AG04450 (cell line): ENCODE data around the gene GPR4. TPM values are rescaled to one million over a fixed set of nuclear protein-coding genes. Genes with fewer than 3 reads are reported as not detected.
A peak's percentile ranks its signal among the peaks of the same experiment; 100 is the strongest.

ENCODE experiments used
- CTCF ChIA-PET: fragments of 300-600, 350-600 bp; formaldehyde crosslinking; extraction: SDS; loops from one replicate; lab custom pipeline; 2022; ENCODE audit warnings: antibody characterized with exemption, inconsistent platforms; lab: Charles Lee
- POLR2A ChIA-PET: fragments of 350-600 bp; formaldehyde crosslinking; extraction: SDS; loops from one replicate; lab custom pipeline; 2021; ENCODE audit warnings: antibody characterized with exemption, inconsistent platforms; lab: Yijun Ruan, JAX
- DNase-seq: peaks from one replicate; pipeline ENCODE4 v3.0.0-alpha.2; 2011; ENCODE audit warnings: low read depth, low spot score
- H3K27ac ChIP-seq: one replicate; pipeline ENCODE4 v1.5.1; 2012; ENCODE audit warnings: low read depth, low read length, control low read depth
- H3K27me3 ChIP-seq: one replicate; pipeline ENCODE4 v1.6.0; 2012; ENCODE audit warnings: low read length; ENCODE audit not compliant: control insufficient read depth, insufficient read depth
- H3K4me3 ChIP-seq: 2 replicates; pipeline ENCODE4 v1.5.1; 2011; ENCODE audit warnings: mild to moderate bottlenecking, low read depth, low read length, control low read depth
- H3K9me3 ChIP-seq: 2 replicates; pipeline ENCODE4 v1.5.1; 2012; ENCODE audit warnings: low read length; ENCODE audit not compliant: control insufficient read depth, insufficient read depth
- polyA plus RNA-seq: library from polyadenylated mRNA; depleted of rRNA; stranded (reverse); fragments of >200 nt; gene quantifications from 2 replicates; pipeline ENCODE4 v1.2.3, GENCODE V29; 2011
- TF ChIP-seq, protein P1 (sequence below): IDR thresholded peaks from 2 replicates; pipeline ENCODE4 v1.5.1; 2011; ENCODE audit warnings: low read depth, low read length, control low read depth, inconsistent platforms

The GPR4 gene
- polyA plus RNA-seq, 1 experiment: not detected

DNA sequence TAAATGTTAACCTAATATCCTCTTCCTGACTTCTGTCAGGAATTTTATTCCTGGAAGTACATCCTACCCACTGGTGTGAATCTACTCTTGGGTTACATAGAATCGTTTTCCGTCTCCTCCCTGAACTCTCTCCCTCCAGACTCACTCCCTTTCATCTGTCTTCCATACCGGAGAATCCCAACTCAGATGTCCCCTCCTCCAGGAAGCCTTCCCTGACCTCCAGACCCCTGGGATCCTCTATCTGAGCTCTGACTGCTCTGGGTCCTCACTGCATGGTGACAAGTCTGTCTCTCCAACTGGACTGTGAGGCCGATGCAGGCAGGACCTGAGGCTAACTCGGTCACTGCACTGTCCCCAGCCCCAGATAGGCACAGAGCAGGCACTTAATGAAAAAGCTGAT lies 42.0 kb downstream of the GPR4 start:
- ChIA-PET CTCF (interaction anchor here (1.8 kb wide), 1 partner anchor 82 kb away, joined by 4 read pairs; no protein-coding TSS in a partner anchor), POLR2A (no interaction called here)

DNA sequence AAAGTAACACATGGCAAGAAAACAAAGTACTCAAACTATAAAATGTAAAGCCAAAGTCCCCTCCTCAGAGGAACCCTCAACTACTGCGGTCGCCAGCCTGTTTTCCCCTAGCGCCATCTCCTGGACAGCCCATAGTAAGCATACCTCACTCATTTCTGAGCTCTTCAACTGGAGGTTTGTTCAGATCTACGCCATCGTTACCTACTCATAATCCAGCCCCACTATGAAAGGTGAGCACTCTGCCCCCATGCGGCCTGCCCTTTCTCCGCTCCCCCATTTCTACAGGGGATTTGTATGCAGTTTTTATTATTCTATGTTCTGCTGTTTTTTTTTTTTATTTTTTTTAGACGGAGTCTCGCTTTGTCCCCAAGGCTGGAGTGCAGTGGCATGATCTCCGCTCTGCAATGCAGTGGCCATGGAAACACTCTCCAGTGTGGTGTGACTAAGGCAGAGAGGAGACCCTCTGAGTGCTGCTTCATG lies 43.6 kb downstream of the GPR4 start:
- CTCF ChIA-PET: interaction anchor here (0.5 to 1.8 kb wide), 14 partner anchors 9 to 996 kb away, joined by 3 to 15 read pairs (median 4); no protein-coding TSS in a partner anchor
- H3K9me3 ChIP-seq: no peaks in the 10 kb centered on the region
- H3K27me3 ChIP-seq: no peaks in the 10 kb centered on the region
- POLR2A ChIA-PET: no interaction called here
- TF ChIP-seq, protein P1, sequence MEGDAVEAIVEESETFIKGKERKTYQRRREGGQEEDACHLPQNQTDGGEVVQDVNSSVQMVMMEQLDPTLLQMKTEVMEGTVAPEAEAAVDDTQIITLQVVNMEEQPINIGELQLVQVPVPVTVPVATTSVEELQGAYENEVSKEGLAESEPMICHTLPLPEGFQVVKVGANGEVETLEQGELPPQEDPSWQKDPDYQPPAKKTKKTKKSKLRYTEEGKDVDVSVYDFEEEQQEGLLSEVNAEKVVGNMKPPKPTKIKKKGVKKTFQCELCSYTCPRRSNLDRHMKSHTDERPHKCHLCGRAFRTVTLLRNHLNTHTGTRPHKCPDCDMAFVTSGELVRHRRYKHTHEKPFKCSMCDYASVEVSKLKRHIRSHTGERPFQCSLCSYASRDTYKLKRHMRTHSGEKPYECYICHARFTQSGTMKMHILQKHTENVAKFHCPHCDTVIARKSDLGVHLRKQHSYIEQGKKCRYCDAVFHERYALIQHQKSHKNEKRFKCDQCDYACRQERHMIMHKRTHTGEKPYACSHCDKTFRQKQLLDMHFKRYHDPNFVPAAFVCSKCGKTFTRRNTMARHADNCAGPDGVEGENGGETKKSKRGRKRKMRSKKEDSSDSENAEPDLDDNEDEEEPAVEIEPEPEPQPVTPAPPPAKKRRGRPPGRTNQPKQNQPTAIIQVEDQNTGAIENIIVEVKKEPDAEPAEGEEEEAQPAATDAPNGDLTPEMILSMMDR: peak; percentile 65
- H3K4me3 ChIP-seq: no peak overlapping the region
- no peak overlapping the region for H3K27ac ChIP-seq
- DNase-seq: no peak

More for the DNA sequence above, 42.0 kb downstream of the GPR4 start:
- Histone ChIP-seq H3K27me3 (no peaks in the 10 kb centered on the region), H3K4me3 (no peak overlapping the region), H3K27ac (no peak overlapping the region), H3K9me3 (no peaks in the 10 kb centered on the region)
- TF ChIP-seq, protein P1: no peak
- no peak for DNase-seq

DNA sequence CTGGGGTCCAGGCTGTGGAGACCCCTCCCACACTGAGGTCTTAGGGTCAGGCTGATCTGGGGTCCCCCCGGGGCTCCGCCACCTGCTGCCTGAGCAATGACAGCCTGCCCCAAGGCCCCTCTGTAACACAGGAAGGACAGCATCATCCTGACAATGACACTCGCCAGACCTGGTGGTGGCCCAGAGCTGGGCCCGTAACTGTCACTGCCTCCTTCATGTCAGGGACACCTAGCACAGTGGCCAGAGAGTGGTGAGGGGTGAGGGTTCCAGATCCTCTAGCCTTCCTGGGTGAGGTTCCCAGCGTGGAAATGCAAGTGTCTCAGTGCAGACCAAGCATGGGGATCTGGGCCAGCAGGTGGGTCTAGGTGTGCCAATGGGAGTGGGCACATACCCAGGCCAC lies 45.2 kb downstream of the GPR4 start:
- POLR2A ChIA-PET: no interaction called here
- no peak overlapping the region for H3K27ac ChIP-seq
- no peaks in the 10 kb centered on the region for H3K9me3 ChIP-seq
- TF ChIP-seq, protein P1: no peak
- no peak for DNase-seq
- CTCF ChIA-PET: no interaction called here
- no peak overlapping the region for H3K4me3 ChIP-seq
- H3K27me3 ChIP-seq: no peaks in the 10 kb centered on the region

DNA sequence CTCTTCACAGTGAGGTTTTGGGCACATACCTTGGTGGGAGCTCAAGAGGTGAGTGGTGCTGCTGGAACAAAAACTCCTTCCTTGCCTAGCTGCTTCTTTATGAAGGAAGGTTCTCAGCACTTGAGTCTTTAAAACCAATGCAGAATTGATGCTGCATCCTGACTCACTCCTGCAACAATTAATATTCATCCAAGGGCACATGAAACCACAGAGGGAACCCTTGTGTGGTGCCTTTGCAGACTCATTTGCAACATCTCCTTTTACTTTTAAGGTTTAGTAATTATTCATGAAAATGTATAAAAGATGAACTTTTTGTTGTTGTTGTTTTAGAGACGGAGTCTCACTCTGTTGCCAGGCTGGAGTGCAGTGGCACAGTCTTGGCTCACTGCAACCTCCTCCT lies 47.5 kb downstream of the GPR4 start:
- H3K27me3 ChIP-seq: no peaks in the 10 kb centered on the region
- no peak for DNase-seq
- CTCF ChIA-PET: no interaction called here
- no peak overlapping the region for H3K27ac ChIP-seq
- TF ChIP-seq, protein P1: no peak
- H3K4me3 ChIP-seq: no peak overlapping the region
- POLR2A ChIA-PET: no interaction called here
- no peaks in the 10 kb centered on the region for H3K9me3 ChIP-seq

DNA sequence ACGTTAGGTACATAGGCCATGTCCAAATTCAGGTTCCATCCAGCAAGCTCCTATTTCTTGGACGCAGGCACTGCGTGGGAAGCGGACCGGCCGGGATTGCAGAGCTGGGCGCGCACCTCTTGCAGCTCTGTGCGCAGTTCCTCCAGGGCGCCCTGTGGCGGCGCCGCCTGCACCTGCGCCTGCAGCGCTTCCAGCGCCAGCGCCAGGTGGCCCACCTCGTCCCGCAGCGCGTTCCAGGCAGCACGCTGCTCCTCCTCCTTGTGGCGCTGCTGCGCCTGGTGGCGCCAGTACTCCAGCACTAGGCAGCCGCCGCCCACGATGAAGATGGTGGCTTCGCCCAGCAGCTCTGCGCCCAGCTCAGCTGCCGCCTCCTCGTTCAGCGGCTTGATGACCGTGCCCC lies 48.5 kb downstream of the GPR4 start:
- H3K9me3 ChIP-seq: no peaks in the 10 kb centered on the region
- H3K27ac ChIP-seq: no peak overlapping the region
- ChIA-PET CTCF (no interaction called here), POLR2A (no interaction called here)
- no peak overlapping the region for H3K4me3 ChIP-seq
- DNase-seq: no peak
- TF ChIP-seq, protein P1: no peak
- H3K27me3 ChIP-seq: no peaks in the 10 kb centered on the region
